Mesenchymal stem cell (in vitro differentiated cells and primary cell): ENCODE results near the gene MYL5.
"Not testable (repeated sequence)": the region's sequence is repeated elsewhere in the genome, so short reads cannot be mapped to it uniquely, and the experiment has no call there.

Experiments
- DNase-seq: peaks from one replicate; pipeline ENCODE4 v3.0.0-alpha.2; 2013
- H2AFZ ChIP-seq: one replicate; pipeline ENCODE4 v1.6.1; 2013; ENCODE audit warnings: low read depth, mild to moderate bottlenecking, control low read depth, inconsistent platforms, low read length, moderate library complexity
- H2AK5ac ChIP-seq: 2 replicates; pipeline ENCODE4 v1.6.1; 2013; ENCODE audit warnings: low read length, moderate library complexity, mild to moderate bottlenecking, inconsistent platforms; ENCODE audit not compliant: severe bottlenecking
- H2BK120ac ChIP-seq: one replicate; pipeline ENCODE4 v1.6.1; 2013; ENCODE audit warnings: low read depth, mild to moderate bottlenecking, inconsistent platforms, low read length, moderate library complexity
- H2BK12ac ChIP-seq, 2 experiments: one replicate each; pipeline ENCODE4 v1.6.1; 2013; ENCODE audit warnings: inconsistent platforms in 2 of 2, low read length in 2 of 2, mild to moderate bottlenecking in 2 of 2, moderate library complexity in 2 of 2, control low read depth in 1 of 2
- H2BK15ac ChIP-seq: one replicate; pipeline ENCODE4 v1.6.1; 2013; ENCODE audit warnings: mild to moderate bottlenecking, low read depth, inconsistent platforms; ENCODE audit not compliant: poor library complexity, severe bottlenecking
- H2BK5ac ChIP-seq: 2 replicates; pipeline ENCODE4 v1.6.1; 2013; ENCODE audit warnings: low read depth, mild to moderate bottlenecking, low read length, control low read depth, inconsistent platforms; ENCODE audit not compliant: poor library complexity, severe bottlenecking
- H3K14ac ChIP-seq, 2 experiments: one replicate each; pipeline ENCODE4 v1.6.1; 2013; ENCODE audit warnings: inconsistent platforms in 2 of 2, low read length in 2 of 2, control low read depth in 1 of 2, mild to moderate bottlenecking in 1 of 2, moderate library complexity in 1 of 2
- H3K18ac ChIP-seq, 2 experiments: one replicate each; pipeline ENCODE4 v1.6.1; 2013; ENCODE audit warnings: inconsistent platforms in 2 of 2, low read length in 2 of 2, control low read depth in 1 of 2, low read depth in 1 of 2, mild to moderate bottlenecking in 1 of 2
- H3K23ac ChIP-seq, 2 experiments: one replicate each; pipeline ENCODE4 v1.6.1; 2013; ENCODE audit warnings: inconsistent platforms in 2 of 2, low read length in 2 of 2, mild to moderate bottlenecking in 2 of 2, moderate library complexity in 2 of 2, control low read depth in 1 of 2
- H3K27ac ChIP-seq: 2 replicates; pipeline ENCODE4 v1.5.1; 2013; ENCODE audit warnings: mild to moderate bottlenecking, moderate library complexity, low read length, control low read depth, inconsistent platforms; ENCODE audit not compliant: poor library complexity, severe bottlenecking
- H3K27me3 ChIP-seq, 2 experiments: 2 replicates each; pipeline versions ENCODE4 v1.6.1 to v1.7.0; 2013; ENCODE audit warnings: low read length in 2 of 2, mild to moderate bottlenecking in 2 of 2, moderate library complexity in 2 of 2, control low read depth in 1 of 2, inconsistent platforms in 1 of 2; ENCODE audit not compliant: control insufficient read depth in 1 of 2, insufficient read depth in 1 of 2
- H3K36me3 ChIP-seq, 2 experiments: 2 replicates each; pipeline versions ENCODE4 v1.6.1 to v1.7.0; 2013; ENCODE audit warnings: low read length in 2 of 2, control low read depth in 1 of 2, inconsistent platforms in 1 of 2, low read depth in 1 of 2, mild to moderate bottlenecking in 1 of 2; ENCODE audit not compliant: insufficient read depth in 2 of 2, control insufficient read depth in 1 of 2
- H3K4ac ChIP-seq, 2 experiments: one replicate each; pipeline ENCODE4 v1.6.1; 2013; ENCODE audit warnings: inconsistent platforms in 2 of 2, low read length in 2 of 2, mild to moderate bottlenecking in 2 of 2, moderate library complexity in 2 of 2, control low read depth in 1 of 2, low read depth in 1 of 2
- H3K4me1 ChIP-seq: 2 replicates; pipeline ENCODE4 v1.6.1; 2013; ENCODE audit warnings: low read depth, low read length, control low read depth; ENCODE audit not compliant: control insufficient read depth, insufficient read depth
- H3K4me2 ChIP-seq: 2 replicates; pipeline ENCODE4 v1.6.1; 2013; ENCODE audit warnings: low read length, mild to moderate bottlenecking, inconsistent platforms; ENCODE audit not compliant: poor library complexity, severe bottlenecking
- H3K4me3 ChIP-seq, 2 experiments: 2 replicates each; pipeline versions ENCODE4 v1.5.1 to v1.7.0; 2013; ENCODE audit warnings: low read length in 2 of 2, mild to moderate bottlenecking in 2 of 2, control low read depth in 1 of 2, low read depth in 1 of 2; ENCODE audit not compliant: insufficient read depth in 1 of 2
- H3K79me1 ChIP-seq: replicated peaks from 2 replicates; pipeline ENCODE4 v1.6.1; 2013; ENCODE audit warnings: mild to moderate bottlenecking, control low read depth, low read length, inconsistent platforms; ENCODE audit not compliant: poor library complexity, severe bottlenecking
- H3K9ac ChIP-seq: 2 replicates; pipeline ENCODE4 v1.7.0; 2013; ENCODE audit warnings: mild to moderate bottlenecking, low read length, moderate library complexity
- H3K9me3 ChIP-seq: 2 replicates; pipeline ENCODE4 v1.7.0; 2013; ENCODE audit warnings: mild to moderate bottlenecking, low read length; ENCODE audit not compliant: control insufficient read depth
- H4K8ac ChIP-seq: one replicate; pipeline ENCODE4 v1.6.1; 2013; ENCODE audit warnings: inconsistent platforms, mild to moderate bottlenecking, low read length, moderate library complexity
- H4K91ac ChIP-seq: one replicate; pipeline ENCODE4 v1.6.1; 2013; ENCODE audit warnings: mild to moderate bottlenecking, low read length, inconsistent platforms
- WGBS: methylation state at CpG from one replicate; pipeline ENCODE4 v1.1.7; 2013; ENCODE audit warnings: mixed read lengths; 5-methylcytosine and 5-hydroxymethylcytosine counted together

Gene MYL5

GRCh38 chr4:692771-693554 lies 18.6 kb downstream of the MYL5 start:
- DNase-seq = no peak

GRCh38 chr4:694341-694940 lies 20.1 kb downstream of the MYL5 start:
- not testable (repeated sequence) for H2AK5ac ChIP-seq, H3K79me1 ChIP-seq, H3K9ac ChIP-seq, H3K23ac ChIP-seq, H3K4me2 ChIP-seq, H4K91ac ChIP-seq, H2BK120ac ChIP-seq, H2BK12ac ChIP-seq, H3K27ac ChIP-seq, H3K4ac ChIP-seq, H3K14ac ChIP-seq, H3K4me1 ChIP-seq, H3K4me3 ChIP-seq, H3K18ac ChIP-seq, H2BK15ac ChIP-seq, H2AFZ ChIP-seq, H3K36me3 ChIP-seq, H4K8ac ChIP-seq, DNase-seq, H2BK5ac ChIP-seq, H3K9me3 ChIP-seq
- H3K27me3 ChIP-seq = peaks cover 8 to 11% of the 10 kb centered on the region in 2 experiments
- WGBS = 92% methylated on average over 12 of the region's 12 CpGs

More at GRCh38 chr4:692771-693554, 18.6 kb downstream of the MYL5 start:
- Histone ChIP-seq H2AK5ac (no peak overlapping the region), H3K4ac (no peak overlapping the region), H3K4me2 (no peak overlapping the region), H3K18ac (no peak overlapping the region), H3K14ac (no peak overlapping the region), H2BK120ac (no peak overlapping the region), H4K8ac (no peak overlapping the region), H3K27ac (no peak overlapping the region), H3K23ac (no peak overlapping the region), H2AFZ (no peak overlapping the region), H3K79me1 (peaks cover 2% of the 10 kb centered on the region), H3K36me3 (no peaks in the 10 kb centered on the region), H3K9me3 (no peaks in the 10 kb centered on the region), H3K4me1 (peaks cover 16% of the 10 kb centered on the region), H4K91ac (no peak overlapping the region), H2BK15ac (no peak overlapping the region), H2BK12ac (peak overlapping the region in 1 of 2 experiments; percentile 18), H3K4me3 (no peak overlapping the region), H3K27me3 (peaks cover 8 to 11% of the 10 kb centered on the region in 2 experiments), H2BK5ac (no peak overlapping the region), H3K9ac (no peak overlapping the region)
- 83% methylated on average over 29 of the region's 32 CpGs for WGBS

DNA sequence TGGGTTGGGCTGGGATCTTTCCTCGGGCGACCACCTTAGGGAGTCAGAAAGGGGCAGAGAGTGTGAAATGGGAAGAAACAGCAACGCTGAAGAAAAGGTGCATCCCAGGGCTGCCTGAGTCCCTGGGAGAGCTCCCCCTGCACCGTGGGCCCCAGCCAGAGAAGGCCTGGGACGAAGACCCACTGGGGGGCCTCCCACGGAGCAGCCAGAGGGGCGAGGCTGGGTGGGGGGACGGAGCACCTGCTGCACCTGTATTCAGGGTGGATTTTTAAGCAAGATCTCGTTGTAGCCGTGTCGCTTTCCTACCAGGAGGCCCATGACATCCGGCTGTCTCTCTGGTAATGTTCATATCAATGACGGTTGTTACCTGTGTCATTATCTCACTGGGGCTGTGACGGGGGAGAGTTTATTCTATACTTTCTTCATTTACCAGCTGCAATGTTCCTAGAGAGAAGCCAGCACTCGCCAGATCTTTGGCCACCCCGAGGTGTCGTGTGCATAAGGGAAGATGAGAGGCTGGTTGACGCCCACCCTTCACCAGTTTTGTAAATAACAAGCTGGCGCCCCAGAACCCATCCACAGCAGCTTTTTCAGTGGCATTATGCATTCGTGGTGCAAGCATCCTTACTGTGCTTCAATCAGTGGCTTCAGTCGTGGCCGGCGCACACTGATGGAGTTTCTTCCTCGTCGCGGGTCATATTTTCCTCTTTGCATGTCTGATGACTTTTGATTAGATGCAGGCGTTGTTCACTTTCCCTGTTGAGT lies 25.7 kb downstream of the MYL5 start:
- Histone ChIP-seq H3K27ac (no peak overlapping the region), H3K18ac (no peak overlapping the region), H2BK12ac (peak overlapping the region in 1 of 2 experiments; percentile 29), H3K4me1 (peaks cover 5% of the 10 kb centered on the region), H2AK5ac (no peak overlapping the region), H3K14ac (no peak overlapping the region), H4K91ac (no peak overlapping the region), H4K8ac (peak overlapping the region; percentile 1), H2AFZ (no peak overlapping the region), H3K4me3 (peak overlapping the region in 1 of 2 experiments; percentile 43), H3K36me3 (no peaks in the 10 kb centered on the region), H3K23ac (no peak overlapping the region), H3K4me2 (no peak overlapping the region), H3K4ac (peak overlapping the region in 1 of 2 experiments; percentile 39), H2BK5ac (no peak overlapping the region), H3K27me3 (peaks cover 3 to 19% of the 10 kb centered on the region in 2 experiments), H3K9me3 (no peaks in the 10 kb centered on the region), H2BK120ac (no peak overlapping the region), H2BK15ac (no peak overlapping the region), H3K79me1 (peaks cover under 1% of the 10 kb centered on the region), H3K9ac (peak overlapping the region; percentile 47)
- WGBS = 88% methylated on average over 27 of the region's 27 CpGs
- DNase-seq = no peak
